Activated CD8-positive, alpha-beta memory T cell treated with anti-CD3 and anti-CD28 coated beads, Interleukin-2, amount 50 U/mL, for 48 hours (primary cell): Measurements from ENCODE around the gene PFKFB3.
"Not testable (repeated sequence)": the region's sequence is repeated elsewhere in the genome, so short reads cannot be mapped to it uniquely, and the experiment has no call there.

Experiments
- DNase-seq: peaks from one replicate; pipeline ENCODE4 v3.0.0-alpha.2; 2020

The PFKFB3 gene

DNA sequence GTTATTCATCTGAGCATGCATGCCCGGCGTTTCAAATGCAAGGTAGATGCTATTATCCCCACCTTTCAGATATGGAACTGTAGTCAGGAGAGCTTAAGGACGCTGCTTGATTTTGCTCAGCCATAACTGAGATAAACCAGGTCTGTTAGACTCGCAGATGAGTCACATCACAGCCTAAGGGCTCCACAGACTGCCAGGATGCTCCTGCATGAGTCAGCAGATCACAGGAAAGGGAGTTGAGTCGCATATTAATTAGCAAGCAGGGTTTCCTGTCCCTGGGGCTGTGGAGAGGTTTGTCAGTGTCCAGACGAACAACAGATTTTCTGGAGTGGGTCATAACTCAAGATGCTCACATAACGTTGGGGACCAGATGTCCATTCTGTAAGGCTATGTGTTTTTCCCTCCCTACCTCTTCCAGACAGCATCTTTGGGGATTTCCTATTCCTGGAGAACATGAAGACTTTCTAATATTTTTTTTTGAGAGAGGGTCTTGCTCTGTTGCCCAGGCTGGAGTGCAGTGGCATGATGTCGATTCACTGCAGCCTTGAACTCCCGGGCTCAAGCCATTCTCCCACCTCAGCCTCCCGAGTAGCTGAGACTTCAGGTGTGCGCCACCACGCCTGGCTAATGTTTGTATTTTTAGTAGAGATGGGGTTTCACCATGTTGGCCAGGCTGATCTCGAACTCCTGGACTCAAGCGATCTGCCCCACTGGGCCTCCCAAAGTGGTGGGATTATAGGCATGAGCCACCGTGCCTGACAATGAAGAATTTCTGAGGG is 36.7 kb downstream of the PFKFB3 start:
- peak; percentile 77 for DNase-seq

DNA sequence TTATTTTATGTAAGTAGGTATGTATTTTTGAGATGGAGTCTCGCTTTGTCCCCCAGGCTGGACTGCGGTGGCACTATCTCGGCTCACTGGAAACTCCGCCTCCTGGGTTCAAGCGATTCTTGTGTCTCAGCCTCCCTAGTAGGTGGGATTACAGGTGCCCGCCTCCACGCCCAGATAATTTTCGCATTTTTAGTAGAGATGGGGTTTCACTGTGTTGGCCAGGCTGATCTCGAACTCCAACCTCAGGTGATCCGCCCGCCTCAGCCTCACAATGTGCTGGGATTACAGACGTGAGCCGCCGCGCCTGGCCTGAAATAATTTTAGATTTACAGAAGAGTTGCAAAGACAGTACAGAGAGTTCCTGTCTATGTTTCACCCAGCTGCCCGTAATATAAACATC is 37.5 kb downstream of the PFKFB3 start:
- no peak for DNase-seq

DNA sequence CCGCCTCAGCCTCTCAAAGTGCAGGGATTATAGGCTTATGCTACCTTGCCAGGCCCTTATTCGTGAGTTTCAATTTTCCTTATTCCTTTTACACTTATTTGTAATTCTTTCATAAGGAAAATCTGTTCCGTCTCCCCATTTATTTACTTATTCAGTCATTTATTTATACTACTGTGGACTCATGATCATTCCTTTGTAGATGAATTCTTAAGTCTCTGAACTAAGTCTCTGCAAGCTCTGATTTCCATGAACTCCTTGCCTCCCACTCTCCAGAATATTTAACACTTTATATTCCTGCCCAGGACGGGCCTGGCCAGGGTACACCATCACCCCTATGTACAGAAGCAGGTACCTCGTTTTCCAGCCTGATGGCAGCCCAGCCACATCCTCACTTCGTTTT is 39.4 kb downstream of the PFKFB3 start:
- no peak for DNase-seq

DNA sequence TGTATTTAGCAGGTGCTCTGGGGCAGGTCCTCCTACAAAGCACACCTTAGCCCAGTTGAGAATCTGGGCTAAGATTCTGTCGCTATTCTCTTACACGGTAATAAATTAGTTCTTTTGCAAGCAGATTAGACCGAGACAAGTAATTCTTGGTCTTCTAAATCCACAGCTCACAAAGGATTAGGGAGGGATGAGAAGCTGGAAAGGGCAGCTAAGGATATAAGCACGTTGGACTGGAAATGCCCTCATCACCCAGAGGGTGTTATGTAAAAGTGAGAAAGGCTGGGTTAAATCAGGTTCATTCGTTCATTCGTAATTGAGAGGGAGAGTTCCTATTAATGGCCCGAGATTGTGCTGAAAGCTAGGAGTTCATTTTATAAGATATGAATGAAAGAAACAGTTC is 41.8 kb downstream of the PFKFB3 start:
- no peak for DNase-seq

DNA sequence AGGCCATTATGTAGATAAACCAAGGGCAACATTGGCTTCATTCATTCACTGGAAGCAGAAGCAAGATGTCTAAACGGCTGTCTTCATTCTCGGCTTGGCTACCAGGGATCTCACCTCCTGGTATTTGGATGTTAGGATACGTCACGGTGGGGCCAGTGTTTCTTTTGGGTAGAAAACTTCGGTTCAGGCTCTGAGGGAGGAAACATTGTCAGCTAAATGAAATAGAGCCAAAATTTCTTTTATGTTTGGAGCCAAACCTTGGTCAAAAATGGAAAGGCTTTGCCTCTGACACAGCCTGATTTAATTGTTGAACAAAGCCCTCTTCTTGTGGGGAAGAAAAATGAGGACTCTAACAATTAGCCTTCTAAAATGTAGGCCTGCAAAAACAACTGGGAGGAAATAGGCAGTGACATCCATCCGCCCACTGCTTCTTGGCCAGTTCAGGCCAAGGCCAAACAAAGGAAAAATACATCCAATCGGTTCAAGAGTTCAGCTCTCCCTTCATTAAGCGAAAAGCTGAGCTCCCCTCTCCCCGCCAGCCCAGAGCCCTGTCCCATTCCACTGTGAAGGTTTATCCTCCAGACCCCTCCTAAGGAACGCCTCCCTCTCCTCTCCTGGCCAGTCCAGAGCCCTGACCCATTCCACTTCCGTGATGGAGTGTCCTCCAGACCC is 44.4 kb downstream of the PFKFB3 start:
- no peak for DNase-seq

DNA sequence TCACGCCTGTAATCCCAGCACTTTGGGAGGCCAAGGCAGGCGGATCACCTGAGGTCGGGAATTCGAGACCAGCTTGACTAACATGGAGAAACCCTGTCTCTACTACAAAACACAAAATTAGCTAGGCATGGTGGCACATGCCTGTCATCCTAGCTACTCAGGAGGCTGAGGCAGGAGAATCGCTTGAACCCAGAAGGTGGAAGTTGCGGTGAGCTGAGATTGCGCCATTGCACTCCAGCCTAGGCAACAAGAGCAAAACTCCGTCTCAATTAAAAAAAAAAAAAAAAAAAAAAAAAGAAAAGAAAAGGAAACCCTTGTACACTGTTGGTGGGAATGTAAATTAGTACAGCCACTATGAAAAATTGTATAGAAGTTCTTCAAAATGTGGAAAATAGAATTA is 46.2 kb downstream of the PFKFB3 start:
- not testable (repeated sequence) for DNase-seq

DNA sequence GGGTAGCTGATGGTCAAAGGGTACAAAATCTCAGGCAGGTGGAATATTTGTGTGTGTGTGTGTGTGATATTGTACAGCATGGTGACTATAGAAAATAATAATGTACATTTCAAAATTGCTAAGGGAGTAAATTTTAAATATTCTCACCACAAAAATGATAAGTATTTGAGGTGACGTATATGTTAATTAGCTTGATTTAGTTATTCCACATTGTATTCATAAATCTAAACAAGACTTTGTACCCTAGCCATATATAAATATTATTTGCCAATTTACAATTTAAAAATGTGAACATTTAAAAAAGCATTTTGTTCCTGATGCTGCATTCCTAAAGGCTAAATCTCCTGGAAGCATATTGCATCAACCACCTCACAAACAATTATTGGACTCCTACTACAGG is 47.0 kb downstream of the PFKFB3 start:
- DNase-seq, result no peak

DNA sequence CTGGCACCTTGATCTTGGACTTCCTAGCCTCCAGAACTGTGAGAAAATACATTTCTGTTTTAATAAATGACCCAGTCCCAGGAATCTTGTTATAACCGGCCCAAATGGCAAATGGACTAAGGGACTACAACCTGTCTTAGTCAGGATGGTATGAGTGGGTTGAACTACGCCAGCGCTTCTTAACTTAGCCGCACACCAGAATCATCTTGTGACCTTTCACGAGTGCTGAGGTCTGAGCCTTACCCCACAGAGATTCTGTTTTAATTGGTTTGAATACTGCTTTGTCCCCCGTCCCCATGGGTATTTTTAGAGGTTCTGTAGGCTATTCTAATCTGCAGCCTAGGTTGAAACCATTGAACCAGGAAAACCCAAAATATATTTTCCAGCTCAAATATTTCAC is 48.0 kb downstream of the PFKFB3 start:
- no peak for DNase-seq

DNA sequence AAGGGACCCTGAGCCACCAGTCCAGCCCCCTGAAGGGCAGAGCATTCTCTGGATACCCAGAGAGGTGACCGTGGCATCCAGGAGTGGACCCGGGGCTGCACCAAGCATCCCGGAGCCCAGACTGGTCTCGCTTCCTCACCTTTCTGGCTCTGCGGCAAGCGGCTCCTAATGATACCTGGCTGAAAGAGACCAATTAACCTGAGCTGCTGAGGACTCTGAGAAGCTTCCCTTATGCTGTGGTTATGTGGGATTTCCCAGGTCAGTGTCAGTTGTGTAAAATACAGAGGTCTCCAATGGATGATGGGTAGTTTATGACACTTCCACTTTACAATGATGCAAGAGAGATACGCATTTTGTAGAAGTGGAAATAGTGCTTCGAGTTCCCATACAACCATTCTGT is 51.5 kb downstream of the PFKFB3 start:
- no peak for DNase-seq

DNA sequence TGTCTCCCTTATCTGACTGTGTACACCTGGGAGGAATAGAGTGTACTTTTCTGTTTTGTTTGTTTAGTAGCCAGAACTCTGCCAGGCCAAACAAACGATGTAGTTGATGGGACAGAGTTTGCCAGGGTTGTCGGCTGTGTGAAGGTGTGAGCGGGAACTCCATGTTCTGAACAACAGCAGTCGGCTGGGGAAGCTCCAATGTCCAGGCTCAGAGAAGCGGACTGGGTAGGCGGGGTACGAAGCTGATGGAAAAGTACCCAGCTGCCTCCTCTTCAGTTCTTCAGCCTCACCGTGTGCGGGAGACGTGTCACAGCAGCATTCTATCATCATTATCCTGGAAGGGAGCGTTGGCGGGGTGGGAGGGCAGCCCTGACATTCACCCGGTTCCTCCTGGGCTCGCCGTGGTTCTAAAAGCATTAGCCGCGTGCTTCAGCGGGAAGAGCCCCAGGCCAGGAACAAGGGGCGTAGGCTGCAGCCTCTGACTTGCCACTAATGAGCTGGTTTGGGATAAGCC is 52.9 kb downstream of the PFKFB3 start:
- no peak for DNase-seq

DNA sequence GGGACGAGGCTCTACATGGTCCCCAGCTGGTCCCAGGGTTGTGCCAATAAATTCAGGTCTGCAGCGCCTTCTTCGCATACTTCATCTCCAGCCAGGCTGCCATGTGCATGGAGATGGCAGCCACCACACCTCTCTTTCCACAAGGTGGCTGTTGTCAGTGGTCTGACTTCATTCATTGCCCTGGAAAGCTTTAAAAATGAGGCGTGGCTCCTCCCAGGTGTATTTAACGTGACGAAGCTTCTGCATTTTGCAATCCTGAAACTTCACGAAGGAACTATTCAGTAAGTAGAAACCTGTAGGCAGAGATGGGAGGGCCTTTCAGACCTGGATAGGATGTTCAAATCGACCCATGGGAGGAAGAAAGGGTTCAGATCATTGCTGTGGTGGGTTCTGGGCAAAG is 53.7 kb downstream of the PFKFB3 start:
- DNase-seq, result no peak

DNA sequence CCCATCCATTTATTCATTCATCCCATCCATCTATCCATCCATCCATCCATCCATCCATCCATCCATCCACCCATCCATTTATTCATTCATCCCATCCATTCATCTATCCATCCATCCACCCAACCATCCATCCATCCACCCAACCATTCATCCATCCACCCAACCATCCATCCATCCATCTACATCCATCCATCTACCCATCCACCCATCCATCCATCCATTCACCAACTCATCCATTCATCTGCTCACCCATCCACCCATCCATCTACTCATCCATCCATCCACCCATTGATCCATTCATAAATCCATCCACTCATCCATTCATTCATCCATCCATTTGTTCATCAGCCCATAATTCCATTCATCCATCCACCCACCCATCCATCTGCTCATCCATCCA is 56.4 kb downstream of the PFKFB3 start:
- no peak for DNase-seq

DNA sequence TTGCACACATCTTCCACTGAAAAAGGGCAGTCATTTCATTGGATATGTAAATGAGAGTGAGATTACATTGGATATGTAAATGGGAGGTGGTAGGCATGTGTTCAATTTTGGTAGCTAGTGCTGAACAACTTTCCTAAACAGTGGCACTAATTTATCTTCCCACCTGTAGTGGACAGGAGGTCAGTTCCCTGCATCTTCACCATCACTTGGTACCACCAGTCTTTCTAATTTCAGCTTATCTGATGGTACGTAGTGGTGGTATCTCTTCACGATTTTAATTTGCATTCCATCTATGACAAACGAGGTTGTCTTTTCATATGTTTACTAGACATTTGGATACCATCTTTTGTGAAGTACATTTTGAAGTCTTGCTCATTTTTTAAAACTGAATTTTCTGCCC is 58.1 kb downstream of the PFKFB3 start:
- DNase-seq, result no peak

DNA sequence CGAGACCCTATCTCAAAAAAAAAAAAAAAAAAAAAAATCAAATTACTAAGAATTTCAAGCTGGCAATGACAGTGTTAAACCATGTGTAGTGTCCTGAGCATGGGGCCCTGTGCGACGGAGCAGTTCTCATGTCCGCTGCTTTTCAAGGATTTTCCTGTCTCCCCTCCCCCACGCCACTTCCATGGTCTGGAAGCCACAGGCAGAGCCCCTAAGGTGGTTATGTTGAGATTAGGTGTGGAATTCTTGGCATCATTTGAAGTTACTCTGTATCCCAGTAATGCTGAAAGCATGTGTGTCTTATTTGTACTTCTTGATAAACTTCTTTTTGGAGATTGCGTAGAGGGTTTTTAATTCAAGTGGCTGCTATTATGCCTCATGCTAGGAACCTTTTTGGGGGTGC is 65.2 kb downstream of the PFKFB3 start:
- DNase-seq, result no peak

DNA sequence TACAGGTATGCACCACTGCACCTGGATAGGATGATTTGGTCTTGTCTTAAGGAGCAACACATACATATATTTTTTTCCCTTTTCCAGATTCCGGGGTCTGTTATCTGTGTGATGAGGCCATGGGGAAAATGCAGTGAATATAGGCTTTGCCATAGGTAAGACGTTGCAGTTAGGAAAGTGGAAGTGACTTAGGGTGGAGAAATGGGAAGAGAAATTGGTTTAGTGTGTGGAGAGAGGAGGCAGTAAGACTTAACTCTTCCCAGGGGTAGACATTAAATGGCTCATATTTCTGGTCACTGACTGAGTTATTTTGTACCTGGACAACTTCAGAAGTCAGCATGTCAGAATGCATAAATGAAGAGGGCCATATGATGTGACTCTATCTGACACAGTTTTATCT is 66.7 kb downstream of the PFKFB3 start:
- no peak for DNase-seq

DNA sequence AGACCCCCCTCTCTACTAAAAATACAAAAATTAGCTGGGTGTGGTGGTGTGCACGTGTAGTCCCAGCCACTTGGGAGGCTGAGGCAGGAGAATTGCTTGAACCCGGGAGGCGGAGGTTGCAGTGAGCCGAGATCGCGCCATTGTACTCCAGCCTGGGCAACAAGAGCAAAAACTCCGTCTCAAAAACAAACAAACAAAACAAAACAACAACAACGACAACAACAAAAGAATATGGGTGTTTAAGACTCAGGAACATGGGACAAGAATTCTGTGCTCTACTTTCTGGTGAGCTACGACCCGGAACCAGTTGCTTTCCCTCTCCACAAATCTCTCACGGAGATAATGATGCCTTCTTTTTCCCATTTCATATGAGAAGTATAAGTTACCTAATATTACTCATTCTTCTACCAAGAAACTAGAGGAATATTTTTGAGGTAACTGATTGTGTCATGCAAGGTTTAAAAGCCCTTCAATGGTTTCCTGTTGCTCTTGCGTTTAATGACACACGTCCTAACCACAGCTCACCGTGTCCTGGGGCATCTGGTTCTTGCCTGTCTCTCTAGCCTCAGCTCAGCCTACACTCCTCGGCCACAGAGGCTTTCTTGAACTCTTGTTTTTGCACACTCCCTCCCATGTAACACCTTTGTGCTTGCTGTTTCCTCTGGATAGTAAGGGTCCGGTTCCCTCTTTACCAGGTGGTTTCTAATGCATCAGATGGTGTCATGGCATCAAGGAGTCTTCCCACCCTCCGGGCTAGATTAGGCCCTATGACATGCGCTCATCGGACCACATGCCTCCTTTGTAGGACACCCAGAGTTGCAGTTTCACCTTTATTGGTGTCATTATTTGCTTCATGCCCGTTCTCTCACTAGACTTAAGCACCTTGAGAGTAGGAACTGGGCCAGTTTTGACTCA is 67.5 kb downstream of the PFKFB3 start:
- DNase-seq, result peak; percentile 81

DNA sequence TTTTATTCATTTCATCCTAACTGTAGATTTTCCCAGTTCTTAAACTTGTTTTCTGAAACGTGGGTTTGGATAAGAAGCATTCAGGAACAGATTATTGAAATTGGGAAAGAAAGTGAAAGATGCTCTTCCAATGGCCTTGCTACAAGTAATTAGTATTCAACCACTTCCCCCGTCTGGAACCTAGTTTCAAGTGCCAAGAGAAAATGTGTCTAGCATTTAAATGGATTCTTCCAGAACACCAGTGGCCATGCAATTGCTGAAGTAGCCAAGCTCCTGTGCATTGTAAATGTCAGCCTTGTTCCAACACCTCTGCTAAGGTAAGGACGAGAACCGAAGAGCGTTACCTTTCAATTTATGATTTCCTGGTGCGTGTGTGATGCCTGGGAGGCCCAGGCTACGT is 68.2 kb downstream of the PFKFB3 start:
- no peak for DNase-seq

DNA sequence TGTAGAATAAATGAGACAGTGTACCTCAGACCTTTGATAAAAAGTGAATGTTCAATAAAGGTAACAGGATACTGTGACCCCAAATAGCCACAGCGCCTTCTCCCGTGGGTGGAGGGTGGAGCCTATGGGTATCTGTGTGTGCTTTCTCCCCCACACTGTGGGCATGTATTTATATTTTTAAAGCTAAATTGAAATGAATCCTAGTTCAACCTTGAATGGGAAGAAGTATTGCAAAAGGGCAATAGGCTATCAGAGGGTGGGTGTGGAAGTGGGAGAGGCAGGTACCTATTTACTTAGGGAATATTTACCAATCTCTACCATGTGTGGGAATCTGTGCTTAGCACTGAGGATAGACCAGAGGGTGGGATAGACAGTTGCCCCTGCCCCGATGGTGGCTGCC is 68.9 kb downstream of the PFKFB3 start:
- DNase-seq, result no peak

DNA sequence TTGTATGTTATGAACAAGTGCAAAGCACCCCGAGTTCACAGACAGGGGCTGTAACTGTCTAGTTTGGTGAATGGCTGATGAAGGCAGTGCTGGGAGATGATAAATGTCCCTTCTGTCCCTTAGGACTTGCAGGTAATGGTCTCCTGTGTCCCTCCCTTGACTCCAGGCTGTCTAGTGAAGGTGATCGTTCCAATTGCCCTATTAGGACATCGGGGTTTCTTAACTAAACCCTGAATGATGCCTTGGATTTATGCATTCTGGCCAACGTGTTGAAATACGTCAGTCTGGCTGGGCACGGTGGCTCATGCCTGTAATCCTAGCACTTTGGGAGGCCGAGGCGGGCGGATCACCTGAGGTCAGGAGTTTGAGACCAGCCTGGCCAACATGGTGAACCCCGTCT is 69.4 kb downstream of the PFKFB3 start:
- DNase-seq, result no peak

DNA sequence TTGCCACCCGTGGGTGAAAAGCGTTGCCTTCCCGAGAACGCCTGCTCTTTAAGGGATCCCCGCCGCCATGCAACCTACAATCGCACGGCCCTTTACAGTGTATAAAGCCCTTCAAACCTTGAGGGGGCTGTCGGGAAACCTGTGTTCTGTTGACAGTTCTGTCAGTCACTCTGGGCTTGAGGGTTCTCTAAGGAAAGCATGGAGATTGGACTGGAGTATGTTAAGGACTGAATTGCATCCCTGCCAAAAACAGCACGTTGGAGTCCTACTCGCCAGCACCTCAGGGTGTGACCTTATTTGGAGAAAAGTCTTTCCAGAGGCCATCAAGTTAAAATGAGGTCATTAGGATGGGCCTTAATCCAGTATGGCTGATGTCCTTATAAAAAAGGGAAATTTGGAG is 70.6 kb downstream of the PFKFB3 start:
- DNase-seq, result no peak

DNA sequence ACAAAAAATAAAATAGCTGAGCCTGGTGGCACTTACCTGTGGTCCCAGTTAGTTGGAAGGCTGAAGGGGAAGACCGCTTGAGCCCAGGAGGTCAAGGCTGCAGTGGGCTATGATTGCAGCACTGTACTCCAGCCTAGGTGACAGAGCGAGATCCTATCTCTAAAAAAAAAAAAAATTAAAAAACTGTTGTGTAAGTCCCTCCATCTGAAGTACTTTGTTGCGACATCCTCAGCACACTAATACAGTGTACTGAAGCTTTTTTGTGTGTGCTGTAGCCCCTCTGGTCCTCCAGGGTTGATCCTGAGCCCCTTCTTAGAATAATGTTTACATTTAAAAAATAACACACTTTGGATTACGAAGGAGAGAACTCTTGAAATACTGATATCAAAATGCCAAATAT is 71.3 kb downstream of the PFKFB3 start:
- no peak for DNase-seq

DNA sequence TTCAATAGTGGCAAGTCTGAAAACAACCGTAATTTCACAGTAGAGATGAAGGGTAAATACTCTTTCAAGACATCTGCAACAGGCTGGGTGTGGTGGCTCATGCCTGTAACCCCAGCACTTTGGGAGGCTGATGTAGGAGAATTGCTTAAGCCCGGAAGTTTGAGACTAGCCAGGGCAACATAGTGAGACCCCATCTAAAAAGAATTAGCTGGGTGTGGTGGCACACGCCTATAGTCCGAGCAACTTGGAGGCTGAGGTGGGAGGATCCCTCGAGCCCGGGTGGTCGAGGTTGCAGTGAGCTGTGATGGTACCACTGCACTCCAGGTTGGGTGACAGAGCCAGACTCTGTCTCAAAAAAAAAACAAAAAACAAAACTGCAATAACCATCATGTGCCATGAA is 71.8 kb downstream of the PFKFB3 start:
- no peak for DNase-seq
